Nephron progenitor cell (in vitro differentiated cells): ENCODE data around the gene ABHD11.
"Not testable (repeated sequence)": the region's sequence is repeated elsewhere in the genome, so short reads cannot be mapped to it uniquely, and the experiment has no call there.

Experiments used
- DNase-seq: peaks from one replicate; pipeline ENCODE4 v3.0.0; 2021
- H3K27ac Mint-ChIP-seq: 2 replicates; pipeline ENCODE4 v1.8.0; 2021; ENCODE audit warnings: mild to moderate bottlenecking, moderate library complexity, mixed read lengths
- H3K27me3 Mint-ChIP-seq: 2 replicates; pipeline ENCODE4 v1.8.0; 2021; ENCODE audit warnings: mild to moderate bottlenecking, low read depth, mixed read lengths; ENCODE audit not compliant: poor library complexity
- H3K36me3 Mint-ChIP-seq: 2 replicates; pipeline ENCODE4 v1.8.0; 2021; ENCODE audit warnings: low read depth, mixed read lengths
- H3K4me1 Mint-ChIP-seq: 2 replicates; pipeline ENCODE4 v1.8.0; 2021; ENCODE audit warnings: mixed read lengths
- H3K4me3 Mint-ChIP-seq: 2 replicates; pipeline ENCODE4 v1.8.0; 2021; ENCODE audit warnings: mild to moderate bottlenecking, moderate library complexity, mixed read lengths
- H3K9me3 Mint-ChIP-seq: 2 replicates; pipeline ENCODE4 v1.8.0; 2021; ENCODE audit warnings: mild to moderate bottlenecking, moderate library complexity, mixed read lengths
- CTCF ChIP-seq: fragments of 200-600 bp; sonication (generic); IDR thresholded peaks from 2 replicates; pipeline ENCODE4 v1.5.0; 2021; ENCODE audit warnings: antibody characterized with exemption

ABHD11 gene

DNA sequence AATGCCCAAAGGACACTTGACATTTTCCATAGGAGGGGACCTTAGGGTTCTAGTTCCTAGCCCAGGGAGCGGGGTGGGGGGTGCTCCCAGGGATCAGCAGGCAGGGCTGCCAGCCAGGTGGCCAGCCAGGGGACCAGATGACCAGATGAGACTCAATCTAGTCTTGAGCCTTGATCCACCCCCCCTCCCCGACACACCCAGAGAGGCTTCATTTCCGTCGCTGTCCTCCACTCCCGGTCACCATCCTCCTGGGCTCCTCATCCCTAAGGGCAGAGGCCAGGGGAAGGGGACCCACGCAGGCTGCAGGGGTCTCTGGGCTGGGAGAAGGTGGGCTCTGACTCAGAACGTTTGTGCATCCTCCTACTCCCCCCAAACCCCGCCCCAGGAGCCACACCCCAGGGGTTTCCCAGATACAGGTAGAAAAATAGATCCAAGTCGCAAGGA, 20.1 kb downstream of the ABHD11 start:
- no peak overlapping the region for H3K27ac Mint-ChIP-seq
- H3K4me1 Mint-ChIP-seq: peaks cover 38% of the 10 kb centered on the region

GRCh38 chr7:73717991-73718405, 20.6 kb downstream of the ABHD11 start:
- H3K9me3 Mint-ChIP-seq: no peaks in the 10 kb centered on the region
- H3K27ac Mint-ChIP-seq: no peak overlapping the region

More for the DNA sequence above, 20.1 kb downstream of the ABHD11 start:
- Mint-ChIP-seq H3K36me3 (no peaks in the 10 kb centered on the region), H3K4me3 (peak overlapping the region; percentile 75), H3K9me3 (no peaks in the 10 kb centered on the region), H3K27me3 (peaks cover 26% of the 10 kb centered on the region)
- no peak for DNase-seq
- TF ChIP-seq CTCF: no peak

GRCh38 chr7:73717025-73717807, 21.4 kb downstream of the ABHD11 start:
- H3K9me3 Mint-ChIP-seq: no peaks in the 10 kb centered on the region
- TF ChIP-seq CTCF: no peak
- no peak overlapping the region for H3K27ac Mint-ChIP-seq
- H3K27me3 Mint-ChIP-seq: peaks cover 26% of the 10 kb centered on the region
- no peak for DNase-seq
- H3K4me3 Mint-ChIP-seq: peak overlapping the region; percentile 75
- H3K4me1 Mint-ChIP-seq: peaks cover 45% of the 10 kb centered on the region
- H3K36me3 Mint-ChIP-seq: no peaks in the 10 kb centered on the region

More at GRCh38 chr7:73717991-73718405, 20.6 kb downstream of the ABHD11 start:
- TF ChIP-seq CTCF: no peak
- Mint-ChIP-seq H3K27me3 (peaks cover 26% of the 10 kb centered on the region), H3K36me3 (no peaks in the 10 kb centered on the region), H3K4me1 (peaks cover 38% of the 10 kb centered on the region), H3K4me3 (peak overlapping the region; percentile 75)
- DNase-seq: no peak

GRCh38 chr7:73716318-73716890, 22.2 kb downstream of the ABHD11 start:
- peaks cover 24% of the 10 kb centered on the region for H3K27me3 Mint-ChIP-seq
- DNase-seq: no peak
- H3K9me3 Mint-ChIP-seq: no peaks in the 10 kb centered on the region
- peaks cover 44% of the 10 kb centered on the region for H3K4me1 Mint-ChIP-seq
- H3K27ac Mint-ChIP-seq: no peak overlapping the region
- no peaks in the 10 kb centered on the region for H3K36me3 Mint-ChIP-seq
- TF ChIP-seq CTCF: no peak
- H3K4me3 Mint-ChIP-seq: peak overlapping the region; percentile 63

DNA sequence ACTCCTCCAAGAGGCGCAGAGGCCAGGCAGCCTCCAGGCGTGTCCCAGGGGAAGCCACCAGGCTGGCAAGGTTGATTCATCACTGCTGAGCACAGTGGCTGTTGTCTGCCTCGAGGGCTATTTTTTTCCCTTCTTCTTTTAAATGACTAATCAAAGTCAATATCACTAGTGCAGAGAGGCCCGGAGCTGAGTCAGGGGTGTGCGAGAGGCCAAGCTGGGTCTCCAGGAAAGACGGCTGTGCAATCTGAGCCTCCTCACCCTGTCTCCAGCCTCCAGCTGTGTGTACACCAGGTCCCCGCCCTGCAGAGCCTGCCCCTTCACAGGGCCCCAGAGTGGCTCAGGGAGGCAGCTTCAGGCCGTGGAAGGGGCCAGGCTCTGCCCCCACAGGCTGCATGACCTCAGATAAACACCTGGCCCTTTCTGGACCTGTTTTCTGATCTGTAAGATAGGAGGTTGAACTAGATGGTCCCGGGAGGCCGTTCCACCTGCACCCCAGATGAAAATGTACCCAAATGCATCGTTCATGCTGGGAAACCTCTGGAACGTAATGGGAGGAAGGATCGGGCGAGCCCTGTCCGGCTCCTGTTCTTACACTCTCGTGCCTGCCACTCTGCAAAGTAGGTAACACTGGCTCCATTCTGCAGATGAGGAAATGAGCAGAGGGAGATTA, 22.8 kb downstream of the ABHD11 start:
- TF ChIP-seq CTCF: no peak
- H3K4me3 Mint-ChIP-seq: peak overlapping the region; percentile 63
- H3K4me1 Mint-ChIP-seq: peaks cover 40% of the 10 kb centered on the region
- H3K27ac Mint-ChIP-seq: peak overlapping the region; percentile 83
- peak; percentile 63 for DNase-seq
- no peaks in the 10 kb centered on the region for H3K36me3 Mint-ChIP-seq
- H3K9me3 Mint-ChIP-seq: no peaks in the 10 kb centered on the region
- H3K27me3 Mint-ChIP-seq: peaks cover 17% of the 10 kb centered on the region

DNA sequence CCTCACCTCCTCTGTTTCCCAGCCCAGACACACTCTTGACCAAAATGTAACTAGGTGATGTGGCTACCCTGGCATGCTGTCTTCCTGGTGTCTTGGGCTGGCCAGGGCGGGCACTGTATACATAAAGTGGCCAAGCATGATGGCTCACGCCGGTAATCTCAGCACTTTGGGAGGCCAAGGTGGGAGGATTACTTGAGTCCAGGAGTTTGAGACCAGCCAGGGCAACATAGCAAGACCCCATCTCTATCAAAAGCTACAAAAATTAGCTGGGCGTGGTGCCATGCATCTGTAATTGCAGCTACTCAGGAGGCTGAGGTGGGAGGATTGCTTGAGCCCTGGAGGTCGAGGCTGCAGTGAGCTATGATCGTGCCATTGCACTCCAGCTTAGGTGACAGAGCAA, 25.3 kb downstream of the ABHD11 start:
- not testable (repeated sequence) for H3K27ac Mint-ChIP-seq

More for the DNA sequence above, 25.3 kb downstream of the ABHD11 start:
- peaks cover 39% of the 10 kb centered on the region for H3K4me1 Mint-ChIP-seq
- H3K4me3 Mint-ChIP-seq, H3K27me3 Mint-ChIP-seq, H3K36me3 Mint-ChIP-seq, DNase-seq, H3K9me3 Mint-ChIP-seq: not testable (repeated sequence)
